ENCODE data around the gene PDE4D.

Gene PDE4D

DNA sequence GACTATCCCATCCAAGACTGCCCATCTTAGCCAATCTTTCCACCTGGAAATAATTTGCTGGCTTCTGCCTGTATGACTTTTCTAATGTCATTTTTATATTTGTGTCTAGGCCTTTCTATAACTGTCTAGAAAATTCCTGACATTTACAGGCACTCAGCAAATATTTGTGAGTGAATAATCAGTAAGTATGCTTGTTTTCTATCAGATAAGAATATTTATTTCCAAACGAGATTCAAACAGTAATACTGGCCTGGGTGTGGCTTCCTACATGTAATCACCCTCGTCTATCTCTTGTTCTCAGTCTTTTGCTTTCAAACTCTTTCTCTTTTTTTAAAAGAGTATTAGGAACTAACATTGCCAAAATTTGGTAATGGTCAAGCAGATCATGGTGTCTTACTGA, 844.4 kb downstream of the PDE4D start:
- no peak for DNase-seq

DNA sequence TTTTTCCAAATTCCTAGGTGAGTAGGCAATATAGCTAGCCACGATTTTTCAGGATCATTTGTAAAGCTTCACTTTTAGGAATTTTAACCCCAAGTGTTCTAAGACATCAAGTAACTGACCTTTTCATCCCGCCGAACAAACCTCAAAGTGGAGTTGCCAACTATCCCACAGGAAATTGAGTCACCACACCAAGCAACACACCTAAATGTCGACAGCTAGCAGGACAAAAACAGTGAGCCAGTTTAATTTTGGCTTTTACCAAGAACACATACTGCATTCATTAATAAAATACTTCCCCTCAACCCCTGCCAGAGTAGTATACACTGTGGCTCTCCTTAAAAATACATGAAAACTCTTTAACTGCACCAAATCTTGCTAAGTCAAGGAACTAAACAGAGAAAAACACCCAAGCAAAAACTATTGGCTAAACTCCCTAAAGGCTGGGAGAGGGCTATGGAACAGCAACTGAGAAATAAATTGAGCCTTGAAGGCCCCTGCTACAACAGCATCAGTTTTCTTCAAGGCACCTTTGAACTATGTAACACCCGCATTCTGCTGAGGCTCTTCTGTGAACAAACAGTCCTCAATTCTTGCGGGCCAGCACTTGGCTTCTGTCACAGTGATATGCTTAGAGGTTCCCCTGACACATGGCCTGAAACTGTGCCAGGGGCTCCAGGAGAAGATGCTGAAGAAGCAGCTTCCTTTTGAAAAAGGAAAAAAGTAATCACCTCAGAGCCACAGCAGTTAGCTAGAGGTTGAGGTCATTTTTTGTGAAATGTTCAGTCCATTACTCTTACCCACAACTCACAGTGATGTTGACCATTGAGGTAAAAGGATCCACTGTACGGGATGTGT, 851.1 kb downstream of the PDE4D start:
- DNase-seq = no peak

DNA sequence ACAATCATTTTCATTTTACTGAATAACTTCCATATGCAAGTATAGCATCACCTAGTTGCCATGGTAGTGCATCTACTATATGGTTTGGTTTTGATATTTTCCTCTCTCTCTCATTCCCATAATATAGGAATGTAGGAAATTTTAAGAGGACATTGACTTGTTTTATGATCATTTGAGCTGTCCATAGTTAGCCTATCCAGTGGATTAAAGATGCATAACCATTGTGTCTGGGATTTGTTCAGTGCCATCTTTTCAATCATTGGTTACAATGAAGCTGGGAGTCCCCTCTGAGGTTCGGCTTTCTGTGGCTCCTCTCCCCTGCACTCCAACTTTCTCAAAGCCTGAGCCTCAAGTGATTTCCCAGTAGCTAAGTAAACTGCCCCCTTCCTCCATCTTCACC, 852.2 kb downstream of the PDE4D start:
- DNase-seq = no peak

DNA sequence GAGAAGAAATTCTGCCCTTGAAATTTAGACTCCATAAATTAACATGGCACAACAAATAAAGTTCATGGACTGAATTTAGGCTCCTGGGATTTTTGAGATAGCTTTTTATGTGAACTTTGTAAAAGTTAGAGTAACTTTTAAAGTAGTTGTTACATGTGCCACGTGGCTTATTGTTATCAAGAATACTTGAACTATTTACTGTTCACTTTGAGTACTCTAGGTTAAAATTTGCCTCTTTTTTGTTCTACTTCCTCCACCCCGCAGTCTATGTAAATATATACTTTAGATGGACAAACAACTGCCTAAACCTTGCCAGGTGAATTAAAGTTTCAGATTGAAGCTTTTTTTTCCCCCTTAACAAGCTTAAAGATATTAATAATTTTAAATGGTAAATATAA, 852.7 kb downstream of the PDE4D start:
- no peak for DNase-seq

DNA sequence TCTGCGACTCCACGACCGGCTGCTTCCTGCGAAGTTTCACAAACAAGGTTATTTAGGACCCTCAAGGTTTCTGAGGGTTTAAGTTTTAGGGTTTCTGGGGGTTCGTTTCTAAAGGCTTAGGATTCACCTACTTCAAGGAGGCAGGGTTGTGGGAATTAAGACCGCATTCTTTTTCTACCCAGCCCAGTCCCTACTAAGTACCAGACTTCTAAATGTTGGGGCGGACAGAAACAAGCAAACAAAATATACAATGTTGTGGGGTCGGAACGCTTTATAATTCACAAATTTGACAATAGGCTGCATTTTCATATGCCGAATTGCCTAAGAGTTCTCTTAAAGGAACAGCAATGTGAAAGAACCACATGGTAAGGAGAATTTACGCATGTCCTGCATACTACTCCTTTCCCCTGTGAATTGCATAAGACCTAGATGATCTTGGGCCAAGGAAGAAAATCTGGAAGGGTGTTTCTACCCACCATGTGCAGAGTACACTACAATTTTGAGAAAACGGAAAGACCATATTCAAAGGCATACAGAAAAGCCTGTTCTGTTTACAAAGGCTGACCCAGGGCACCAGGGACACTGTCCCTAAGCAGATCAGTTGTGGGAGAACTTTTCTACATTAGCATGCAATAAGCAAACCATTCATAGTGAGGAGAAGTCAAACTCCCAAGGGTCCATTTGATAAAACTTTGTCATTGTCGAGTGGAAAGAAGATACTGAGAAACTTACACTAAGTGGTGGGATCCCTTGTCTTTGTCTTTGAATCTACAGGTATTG, 853.3 kb downstream of the PDE4D start:
- no peak for DNase-seq

DNA sequence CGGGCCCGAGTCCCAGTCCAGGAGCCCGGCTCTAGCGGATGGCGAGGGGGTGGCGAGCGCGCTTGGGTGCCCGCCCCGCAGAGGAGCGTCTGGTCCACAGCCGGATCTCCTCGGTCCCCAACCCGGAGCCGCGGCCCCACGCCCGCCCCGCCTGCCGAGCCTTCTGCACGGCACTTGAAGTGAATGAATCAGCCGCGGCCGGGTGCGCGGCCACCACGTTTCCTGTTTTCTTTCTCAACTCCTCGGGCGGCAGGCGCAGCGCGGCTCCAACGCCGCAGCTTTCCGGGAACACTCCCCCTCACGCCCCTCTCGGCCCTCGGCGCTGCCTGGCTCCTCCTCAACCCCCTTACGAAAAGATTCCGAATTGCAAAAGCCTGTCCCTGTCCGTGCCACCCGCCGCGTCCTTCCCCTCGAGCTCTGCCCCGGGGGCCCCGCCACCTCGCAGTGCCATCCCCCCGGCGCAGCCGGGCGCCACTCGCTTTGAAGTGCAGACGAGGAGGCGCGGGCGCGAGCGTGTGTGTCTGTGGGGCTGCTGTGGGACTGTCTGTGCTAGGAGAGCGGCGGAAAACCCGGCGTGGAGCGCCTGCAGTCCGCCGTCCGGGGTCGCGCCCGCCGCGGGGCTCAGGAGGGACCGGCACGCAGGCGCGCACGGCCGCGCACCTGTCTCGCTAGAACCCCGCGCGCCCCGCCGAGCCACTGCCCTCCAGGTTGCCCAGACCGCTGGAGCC, 854.1 kb downstream of the PDE4D start:
- no peak for DNase-seq

DNA sequence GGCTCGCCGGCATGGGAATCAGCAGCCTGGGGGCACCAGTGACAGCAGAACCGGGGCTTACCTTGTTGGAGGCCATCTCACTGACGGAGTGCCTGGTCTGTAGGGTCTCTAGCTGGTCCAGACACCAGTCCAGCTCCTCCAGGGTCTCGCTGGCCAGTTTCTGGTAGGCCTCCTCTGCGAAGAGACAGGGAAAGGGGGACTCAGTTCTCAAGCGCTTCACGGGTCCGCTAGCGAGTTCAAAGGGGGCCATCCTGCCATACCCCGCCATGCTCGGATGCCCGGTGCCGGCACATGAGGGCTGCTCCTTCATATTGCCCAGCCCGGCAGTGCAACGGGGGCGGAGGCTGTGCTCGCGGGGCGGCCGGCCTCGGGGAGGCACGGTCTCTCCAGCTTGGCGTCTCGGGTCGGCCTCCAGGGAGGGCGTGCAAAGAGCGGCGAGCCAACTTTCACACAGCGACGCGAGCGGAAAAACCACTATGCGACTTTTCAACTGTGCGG, 854.7 kb downstream of the PDE4D start:
- DNase-seq = no peak

DNA sequence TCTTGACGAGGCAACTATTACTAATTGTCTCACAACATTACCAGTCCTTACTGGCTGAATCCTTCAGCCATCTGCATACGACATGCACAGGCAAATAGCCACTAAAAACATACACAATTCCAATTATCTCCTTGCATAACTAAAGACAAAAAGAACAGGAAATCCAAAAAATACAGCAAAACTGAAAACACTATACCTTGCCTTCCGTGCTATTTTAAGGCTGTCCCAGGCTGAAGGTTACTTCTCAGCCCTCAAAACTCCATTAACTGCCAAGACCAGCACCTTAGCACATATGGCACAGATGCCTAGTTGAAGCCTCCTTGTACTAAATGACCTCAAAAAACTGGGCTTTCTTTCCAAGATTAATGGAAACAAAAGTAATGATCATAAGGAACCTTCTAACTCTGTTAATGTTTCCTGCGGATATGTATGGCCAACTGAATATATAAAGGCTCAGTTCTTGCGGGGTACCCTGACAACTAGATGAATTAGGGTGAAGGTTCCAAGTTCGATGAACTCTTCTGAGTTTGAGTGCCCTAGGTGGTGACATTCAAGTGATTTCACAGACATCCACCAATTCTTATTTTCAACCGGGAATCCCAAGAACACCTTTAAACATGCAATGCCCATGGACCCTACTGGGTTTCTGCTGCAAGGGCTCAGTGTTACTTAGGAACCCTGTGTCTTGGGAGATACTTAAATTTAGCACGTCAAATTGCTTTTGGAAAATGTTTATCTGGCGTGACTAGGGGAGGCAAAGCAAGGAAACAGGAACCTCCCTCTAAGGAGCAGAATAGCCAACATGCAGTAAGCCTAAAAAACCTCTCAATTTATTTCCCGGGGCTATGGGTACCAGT, 855.4 kb downstream of the PDE4D start:
- DNase-seq = no peak

DNA sequence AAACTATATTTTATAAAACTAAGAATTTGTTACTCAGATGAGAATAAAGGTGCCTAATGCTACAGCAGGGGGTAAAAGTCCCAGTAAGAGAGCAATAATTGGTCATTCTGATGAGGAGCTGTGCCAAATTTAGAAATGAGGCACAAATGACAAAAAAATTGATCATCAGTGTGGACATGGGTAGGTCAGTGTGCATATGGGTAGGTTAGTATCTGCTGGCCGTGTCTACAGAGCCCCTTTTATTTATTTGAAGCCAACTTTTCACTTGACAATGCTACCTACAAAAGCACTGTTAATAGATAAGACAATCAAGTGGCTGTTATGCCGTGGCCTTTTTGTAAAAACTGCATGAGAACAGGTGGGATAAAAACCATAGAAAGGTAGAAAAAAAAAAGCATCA, 856.1 kb downstream of the PDE4D start:
- no peak for DNase-seq

DNA sequence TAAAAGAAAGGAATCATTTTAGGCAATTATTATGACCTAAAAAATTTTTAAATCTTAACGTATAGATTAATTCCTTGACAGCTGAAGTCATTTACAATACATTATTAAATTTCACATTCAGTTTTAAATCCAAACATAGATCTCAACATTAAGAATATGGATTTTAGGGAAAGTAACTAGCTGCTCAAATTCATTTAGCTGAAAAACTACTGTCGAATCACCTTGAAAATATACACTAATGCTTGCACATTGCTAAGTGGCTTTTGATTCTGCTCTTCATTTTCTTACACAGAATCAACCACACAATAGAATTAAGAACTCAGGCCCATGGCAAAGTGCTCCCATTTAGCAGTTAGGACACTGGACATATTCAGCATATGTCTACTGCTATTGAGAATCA, 856.5 kb downstream of the PDE4D start:
- no peak for DNase-seq

DNA sequence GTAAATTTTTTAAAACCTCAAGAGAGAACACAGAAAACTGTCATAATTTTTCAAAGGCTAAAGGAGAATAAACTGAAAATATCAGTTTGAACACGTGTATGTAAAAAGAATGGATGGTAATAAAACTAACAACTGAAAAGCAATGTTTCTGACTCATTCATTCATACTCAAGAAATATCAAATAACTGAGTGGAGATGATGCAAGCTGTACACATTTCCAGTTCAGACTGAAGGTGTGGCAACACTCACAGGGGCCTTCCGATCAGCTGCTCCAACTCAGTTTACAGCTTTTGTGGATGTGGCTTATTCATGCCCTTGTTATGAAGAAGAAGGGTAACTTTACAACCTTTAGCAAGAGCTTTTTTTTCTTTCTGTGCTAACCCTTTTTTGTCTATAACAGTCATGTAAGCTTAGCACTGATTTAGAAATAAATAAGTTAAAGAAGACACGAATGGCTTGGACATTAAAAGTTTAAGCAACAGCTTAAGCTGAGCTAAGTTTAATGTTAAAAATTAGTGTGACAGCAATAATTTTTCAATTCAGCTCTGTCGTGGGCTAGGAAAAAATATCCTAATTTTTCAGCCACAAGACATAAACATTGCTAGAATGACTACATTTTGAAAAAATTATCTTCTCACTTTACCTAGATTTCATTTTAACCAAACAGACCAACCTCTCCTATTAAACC, 857.1 kb downstream of the PDE4D start:
- DNase-seq = no peak

DNA sequence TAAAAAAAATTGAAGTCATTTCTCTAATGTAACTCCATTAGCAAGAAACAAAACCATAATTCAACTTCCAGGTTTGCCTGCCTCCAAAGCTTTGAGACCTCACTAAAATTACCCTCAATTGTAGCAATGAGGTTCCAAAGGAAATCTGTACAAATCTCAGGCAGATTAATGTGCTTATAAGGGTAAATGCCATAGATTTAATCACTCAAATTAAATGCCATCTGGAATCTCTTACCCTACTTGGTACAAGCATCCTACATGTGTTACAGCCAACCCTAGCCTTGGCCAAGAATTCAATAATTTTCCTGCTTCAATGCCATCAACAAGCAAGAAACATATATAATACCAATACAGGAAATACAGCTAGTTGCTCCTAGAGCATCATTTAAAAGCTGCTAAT, 857.8 kb downstream of the PDE4D start:
- DNase-seq = no peak

DNA sequence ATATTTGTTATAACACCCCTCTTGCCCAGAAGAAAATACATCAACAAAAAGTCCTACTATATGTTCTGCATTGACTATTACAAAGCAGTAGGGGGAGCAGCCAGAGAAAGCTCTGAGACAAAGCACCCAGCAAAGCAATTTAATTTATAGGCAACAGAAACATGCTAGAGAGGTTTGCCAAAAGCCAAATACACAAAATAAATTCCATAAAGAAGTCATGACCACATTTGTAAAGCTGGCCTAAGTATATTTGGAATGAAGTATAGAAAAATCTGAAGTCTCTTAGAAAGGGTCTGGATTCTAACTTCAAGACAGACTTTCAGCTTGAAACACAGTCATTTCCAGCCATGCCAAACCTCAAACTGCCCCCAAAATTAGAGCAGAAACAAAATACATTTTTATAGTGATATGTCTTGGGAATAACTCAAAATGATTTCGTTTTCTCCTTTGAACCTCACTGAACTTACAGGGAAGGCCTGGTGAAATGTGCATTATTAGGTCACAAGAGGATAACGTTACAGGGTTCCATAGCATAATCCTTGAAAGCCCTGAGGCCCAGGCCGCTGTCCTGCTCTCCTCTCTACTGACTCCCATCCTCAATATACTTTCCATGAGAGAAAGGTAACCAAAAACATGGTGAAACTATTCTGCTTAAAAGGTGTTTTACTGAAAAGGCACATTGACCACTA, 858.9 kb downstream of the PDE4D start:
- DNase-seq = no peak

DNA sequence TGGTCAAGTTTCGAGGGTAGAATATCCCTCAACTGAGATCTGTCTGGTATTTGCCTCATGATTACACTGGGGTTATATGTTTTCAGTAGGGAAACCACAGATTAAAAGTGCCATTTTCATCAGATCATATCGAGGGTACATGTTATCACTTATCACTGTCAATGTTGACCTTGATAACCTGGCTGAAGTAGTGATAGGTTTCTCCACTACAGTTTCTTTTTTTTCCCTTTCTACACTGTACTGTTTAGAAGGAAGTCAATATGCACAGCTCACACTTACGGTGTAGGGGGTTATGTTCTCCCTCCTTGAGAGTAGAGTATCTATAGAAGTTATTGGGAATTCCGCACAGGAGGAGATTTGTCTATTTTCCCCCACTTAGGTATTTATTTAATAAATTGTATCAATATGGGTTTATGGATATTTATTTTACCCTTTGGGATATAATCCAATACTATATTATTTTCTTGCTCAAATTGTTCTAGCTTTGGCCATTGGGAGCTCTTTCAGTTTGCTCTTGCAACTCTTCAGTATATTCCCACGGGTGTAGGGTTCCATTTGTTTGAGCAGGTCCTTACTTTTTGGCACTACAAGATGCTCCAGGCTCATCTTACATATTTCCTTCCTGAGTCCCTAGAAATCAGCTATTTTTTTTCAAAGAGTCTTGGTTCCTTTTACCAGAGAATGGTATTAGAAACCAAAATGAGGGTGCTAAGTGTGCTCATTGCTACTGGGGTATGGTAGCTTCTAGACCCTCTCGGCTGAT, 866.2 kb downstream of the PDE4D start:
- DNase-seq = no peak

DNA sequence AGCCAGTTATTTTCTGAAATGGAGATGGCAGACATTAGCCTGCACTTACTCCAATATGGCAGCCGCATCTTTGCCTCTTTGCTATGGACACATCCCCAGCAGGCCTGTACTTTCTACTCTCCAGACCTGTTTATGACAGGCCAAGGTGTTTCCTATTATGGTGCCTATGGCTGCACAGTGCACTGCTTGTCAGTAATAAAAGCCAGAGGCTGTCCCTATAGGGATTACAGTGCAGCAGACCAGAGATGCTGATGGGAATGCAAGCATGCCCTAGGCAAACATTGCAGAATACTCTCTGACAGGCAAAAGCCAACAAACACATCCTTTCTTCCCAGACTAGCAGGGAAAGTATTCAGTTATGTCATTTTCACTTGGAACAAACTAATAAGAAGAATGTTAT, 867.8 kb downstream of the PDE4D start:
- DNase-seq = no peak

DNA sequence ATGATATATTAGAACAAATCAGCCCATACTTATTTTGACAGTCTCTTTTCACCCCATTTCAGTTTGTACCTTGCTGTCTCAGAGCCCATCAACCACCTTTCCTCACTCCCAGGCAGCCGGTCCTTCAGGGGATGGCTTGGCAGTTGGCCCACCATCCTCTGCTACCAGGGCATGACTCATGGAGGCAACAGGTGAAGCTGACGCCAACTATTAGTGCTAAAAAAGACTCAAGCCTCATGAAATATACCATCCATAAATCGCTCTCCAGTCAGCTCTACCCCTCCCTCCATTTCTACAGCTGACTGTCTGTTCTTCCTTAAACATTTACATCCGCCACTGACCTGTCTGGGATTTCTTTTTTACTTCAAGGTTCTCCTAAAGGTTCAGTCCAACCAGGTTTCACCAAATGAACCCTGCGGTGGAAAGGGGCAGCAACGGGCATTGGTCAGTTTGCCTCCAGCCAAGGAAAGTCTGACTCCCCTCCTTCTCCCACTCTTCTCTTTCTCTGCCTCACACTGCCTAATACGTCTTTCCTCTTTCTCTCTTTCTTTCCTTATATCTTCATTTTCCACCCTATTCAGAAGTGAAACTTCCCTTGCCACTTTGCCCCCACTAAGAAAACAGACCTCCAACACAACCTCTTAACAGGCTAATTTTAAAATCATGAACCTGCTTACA, 871.5 kb downstream of the PDE4D start:
- DNase-seq = no peak

DNA sequence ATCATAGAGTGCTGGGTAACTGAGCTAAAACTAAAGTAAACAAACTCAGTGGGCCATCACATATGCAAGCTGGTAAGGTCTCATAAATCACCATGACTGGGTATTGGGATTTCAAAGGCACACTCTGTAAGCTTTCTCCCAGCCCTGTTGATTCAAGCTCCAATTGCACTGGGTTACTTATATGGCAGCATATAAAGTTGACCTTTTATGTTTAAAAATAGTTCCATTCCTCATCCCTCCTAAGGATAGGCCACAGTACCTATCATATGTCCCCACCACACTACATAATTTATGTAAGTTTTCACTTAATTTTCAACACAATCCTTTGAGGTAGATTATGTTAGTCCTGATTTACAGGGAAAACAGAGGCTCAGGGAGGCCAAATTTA, 872.2 kb downstream of the PDE4D start:
- no peak for DNase-seq

DNA sequence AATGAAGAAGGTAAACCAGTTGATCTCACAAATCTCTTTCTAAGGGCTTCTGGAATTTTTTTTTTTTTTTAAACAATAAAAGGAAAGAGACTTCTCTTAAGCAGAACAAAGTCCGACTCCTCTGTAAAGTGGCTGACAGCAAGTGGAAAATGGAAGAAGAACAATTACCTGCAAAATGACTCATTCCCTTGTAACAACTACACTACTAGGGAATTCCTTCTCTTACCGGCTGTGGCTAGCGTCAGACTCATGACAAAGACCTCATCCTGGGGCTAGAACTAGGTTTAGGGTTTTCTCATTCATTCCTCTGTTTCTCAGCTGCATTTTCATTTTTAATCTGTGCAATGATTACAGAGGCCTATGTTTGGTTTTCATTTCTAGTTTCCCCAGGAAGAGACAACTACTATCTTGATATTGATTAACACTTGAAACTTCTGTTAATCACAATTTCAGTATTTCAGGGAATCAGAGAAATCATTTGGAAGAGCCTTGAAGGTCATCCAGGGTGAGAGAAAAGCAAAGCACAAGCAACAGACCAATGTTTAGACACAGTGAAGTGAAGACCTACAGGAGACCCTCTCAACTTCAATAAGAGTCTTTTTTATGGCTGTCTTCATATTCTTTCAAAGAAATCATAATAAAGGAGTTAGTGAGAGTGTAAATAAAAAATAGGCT, 872.8 kb downstream of the PDE4D start:
- DNase-seq = no peak

DNA sequence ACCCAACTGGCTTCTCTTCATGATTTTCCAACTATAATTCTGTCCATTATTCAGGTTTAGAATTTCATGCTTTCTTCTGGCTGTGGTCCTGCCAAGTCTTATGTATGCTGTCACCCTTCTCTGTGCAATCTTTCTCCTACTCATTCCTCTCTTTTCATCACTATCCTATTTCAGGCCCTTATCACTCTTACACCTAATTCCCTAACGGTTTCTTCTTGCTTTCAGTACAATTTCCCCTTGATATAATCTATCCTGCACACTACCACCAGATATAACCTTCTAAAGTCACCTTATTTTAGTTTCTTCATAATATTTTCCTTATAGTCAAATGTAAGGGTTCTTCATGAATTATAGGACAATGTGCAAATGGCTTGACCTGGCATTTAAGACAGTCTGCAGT, 874.4 kb downstream of the PDE4D start:
- no peak for DNase-seq
